SU-DHL-6 (cell line): ENCODE results near the gene PROSER3.
A peak's percentile ranks its signal among the peaks of the same experiment; 100 is the strongest.

Experiments
- H2AFZ ChIP-seq: fragments of 200-600 bp; sonication (generic); 2 replicates; pipeline ENCODE4 v1.6.1; 2014; ENCODE audit warnings: low read depth, mild to moderate bottlenecking, moderate library complexity, mixed read lengths, antibody characterized with exemption, low read length; ENCODE audit not compliant: severe bottlenecking
- H3F3A ChIP-seq: fragments of 200-600 bp; shearing (Covaris generic); 2 replicates; pipeline ENCODE4 v1.6.0; 2016; ENCODE audit warnings: antibody characterized with exemption, mild to moderate bottlenecking; ENCODE audit not compliant: insufficient read depth
- H3K27ac ChIP-seq: fragments of 200-600 bp; sonication (generic); 2 replicates; pipeline ENCODE4 v1.5.1; 2016; ENCODE audit warnings: low read depth, mild to moderate bottlenecking, low read length, moderate library complexity, mixed read lengths
- H3K27me3 ChIP-seq: fragments of 200-600 bp; sonication (generic), shearing (Covaris generic); 2 replicates; pipeline ENCODE4 v1.6.0; 2014; ENCODE audit warnings: mild to moderate bottlenecking, low read length
- H3K36me3 ChIP-seq: fragments of 200-600 bp; sonication (generic); 2 replicates; pipeline ENCODE4 v1.6.1; 2014; ENCODE audit warnings: mild to moderate bottlenecking, low read length, mixed read lengths
- H3K4me2 ChIP-seq: fragments of 300-600, 200-600 bp; shearing (Covaris generic), sonication (generic); 2 replicates; pipeline ENCODE4 v1.6.0; 2014; ENCODE audit warnings: low read length, low read depth, mild to moderate bottlenecking; ENCODE audit not compliant: poor library complexity, severe bottlenecking
- H3K4me3 ChIP-seq: fragments of 200-600 bp; sonication (generic); 2 replicates; pipeline ENCODE4 v1.5.1; 2014; ENCODE audit warnings: antibody characterized with exemption, low read length, mild to moderate bottlenecking, mixed read lengths; ENCODE audit not compliant: insufficient read depth, poor library complexity, severe bottlenecking
- H3K79me2 ChIP-seq: fragments of 200-600 bp; sonication (generic); 2 replicates; pipeline ENCODE4 v1.6.1; 2014; ENCODE audit warnings: mild to moderate bottlenecking, low read length, moderate library complexity; ENCODE audit not compliant: insufficient read depth
- H3K9ac ChIP-seq: fragments of 200-600 bp; sonication (generic); 2 replicates; pipeline ENCODE4 v1.7.0; 2014; ENCODE audit warnings: mild to moderate bottlenecking, low read length
- H3K9me2 ChIP-seq: fragments of 200-600 bp; sonication (generic); replicated peaks from 2 replicates; pipeline ENCODE4 v1.6.1; 2014; ENCODE audit warnings: low read length; ENCODE audit not compliant: insufficient read depth
- H3K9me3 ChIP-seq: fragments of 200-600 bp; sonication (generic); 2 replicates; pipeline ENCODE4 v1.6.1; 2014; ENCODE audit warnings: low read length, mixed read lengths; ENCODE audit not compliant: insufficient read depth
- H4K20me1 ChIP-seq: fragments of 200-600 bp; sonication (generic); 2 replicates; pipeline ENCODE4 v1.6.1; 2014; ENCODE audit warnings: low read depth, mild to moderate bottlenecking, antibody characterized with exemption, low read length, moderate library complexity, mixed read lengths
- CTCF ChIP-seq: fragments of 200-600 bp; sonication (generic); IDR thresholded peaks from one replicate; pipeline ENCODE4 v1.5.1; 2017; ENCODE audit warnings: antibody characterized with exemption, mild to moderate bottlenecking, low read length, moderate library complexity; ENCODE audit not compliant: insufficient read depth, poor library complexity, severe bottlenecking
- EZH2phosphoT487 ChIP-seq: fragments of 200-600 bp; sonication (generic), shearing (Covaris generic); conservative IDR thresholded peaks from 2 replicates; pipeline ENCODE4 v1.6.1; 2018; ENCODE audit warnings: mild to moderate bottlenecking, antibody characterized with exemption, low read length, moderate library complexity, mixed read lengths

Gene PROSER3

GRCh38 chr19:35742121-35742724, 15.8 kb upstream of the PROSER3 start, which contains the start of gene IGFLR1:
TSS of gene IGFLR1 (minus strand) at chr19:35742452. CDS start at chr19:35741180, 1,272 bp downstream.
- H3K79me2 ChIP-seq = peaks cover 7% of the 10 kb centered on the region
- H3K27ac ChIP-seq = peak within 1 kb of the TSS; percentile 92
- H3K4me2 ChIP-seq = peak within 1 kb of the TSS; percentile 89
- peak within 1 kb of the TSS; percentile 8 for H2AFZ ChIP-seq
- no peaks in the 10 kb centered on the region for H3K9me3 ChIP-seq
- H3F3A ChIP-seq = peaks cover 19% of the 10 kb centered on the region
- no peaks in the 10 kb centered on the region for H3K36me3 ChIP-seq
- H3K4me3 ChIP-seq = peak within 1 kb of the TSS; percentile 33
- H3K9ac ChIP-seq = peak within 1 kb of the TSS; percentile 60
- H4K20me1 ChIP-seq = no peaks in the 10 kb centered on the region
- H3K27me3 ChIP-seq = no peaks in the 10 kb centered on the region
- no peak for TF ChIP-seq CTCF
- TF ChIP-seq EZH2phosphoT487 = no peak
- H3K9me2 ChIP-seq = no peaks in the 10 kb centered on the region

- no peaks in the 10 kb centered on the region for H3K9me3 ChIP-seq
- H3F3A ChIP-seq = peaks cover 18% of the 10 kb centered on the region
- no peaks in the 10 kb centered on the region for H3K36me3 ChIP-seq
- TF ChIP-seq CTCF (no peak), EZH2phosphoT487 (no peak)
- no peaks in the 10 kb centered on the region for H4K20me1 ChIP-seq
- no peaks in the 10 kb centered on the region for H3K9me2 ChIP-seq
- peak overlapping the region; percentile 76 for H3K4me3 ChIP-seq
- H3K4me2 ChIP-seq = peak overlapping the region; percentile 75
- no peak overlapping the region for H2AFZ ChIP-seq
- no peaks in the 10 kb centered on the region for H3K27me3 ChIP-seq
- H3K79me2 ChIP-seq = peaks cover 7% of the 10 kb centered on the region
- peak overlapping the region; percentile 75 for H3K9ac ChIP-seq
- peak overlapping the region; percentile 86 for H3K27ac ChIP-seq
These were observed 14.1 kb upstream of the PROSER3 start for GRCh38 chr19:35743640-35744429.

GRCh38 chr19:35744430-35745327, 13.3 kb upstream of the PROSER3 start:
- Histone ChIP-seq H3K9me3 (no peaks in the 10 kb centered on the region), H3K4me3 (peak overlapping the region; percentile 76), H3K27me3 (no peaks in the 10 kb centered on the region), H3F3A (peaks cover 14% of the 10 kb centered on the region), H3K27ac (peak overlapping the region; percentile 86), H3K79me2 (peaks cover 11% of the 10 kb centered on the region), H3K36me3 (no peaks in the 10 kb centered on the region), H3K9me2 (no peaks in the 10 kb centered on the region), H4K20me1 (no peaks in the 10 kb centered on the region), H2AFZ (peak overlapping the region; percentile 49), H3K9ac (peak overlapping the region; percentile 75), H3K4me2 (peak overlapping the region; percentile 75)
- no peak for TF ChIP-seq EZH2phosphoT487
- TF ChIP-seq CTCF = no peak
